ENCODE results near the gene LAMA3.
"Not testable (repeated sequence)": the region's sequence is repeated elsewhere in the genome, so short reads cannot be mapped to it uniquely, and the experiment has no call there.

Gene LAMA3

GRCh38 chr18:23733265-23733664, 44.0 kb downstream of the LAMA3 start:
- DNase-seq (ENCODE audit: low spot score) = not testable (repeated sequence)

GRCh38 chr18:23733895-23734294, 44.6 kb downstream of the LAMA3 start:
- DNase-seq (ENCODE audit: low spot score) = no peak

GRCh38 chr18:23735021-23735464, 45.8 kb downstream of the LAMA3 start:
- no peak for DNase-seq (ENCODE audit: low spot score)

GRCh38 chr18:23737578-23737977, 48.3 kb downstream of the LAMA3 start:
- DNase-seq (ENCODE audit: low spot score) = no peak

GRCh38 chr18:23738151-23738550, 48.9 kb downstream of the LAMA3 start:
- no peak for DNase-seq (ENCODE audit: low spot score)

- DNase-seq (ENCODE audit: low spot score) = no peak
Measured at GRCh38 chr18:23738575-23738974, 49.3 kb downstream of the LAMA3 start.

GRCh38 chr18:23740105-23740830, 51.0 kb downstream of the LAMA3 start:
- no peak for DNase-seq (ENCODE audit: low spot score)

- not testable (repeated sequence) for DNase-seq (ENCODE audit: low spot score)
Measured at GRCh38 chr18:23741967-23742366, 52.7 kb downstream of the LAMA3 start.

- no peak for DNase-seq (ENCODE audit: low spot score)
Measured at GRCh38 chr18:23743733-23744333, 54.6 kb downstream of the LAMA3 start.

- DNase-seq (ENCODE audit: low spot score) = no peak
Measured at GRCh38 chr18:23745366-23745765, 56.1 kb downstream of the LAMA3 start.

- DNase-seq (ENCODE audit: low spot score) = no peak
Measured at GRCh38 chr18:23746851-23747250, 57.6 kb downstream of the LAMA3 start.

GRCh38 chr18:23752363-23752762, 63.1 kb downstream of the LAMA3 start:
- no peak for DNase-seq (ENCODE audit: low spot score)

GRCh38 chr18:23752796-23753195, 63.5 kb downstream of the LAMA3 start:
- no peak for DNase-seq (ENCODE audit: low spot score)

- no peak for DNase-seq (ENCODE audit: low spot score)
Measured at GRCh38 chr18:23756590-23757436, 67.6 kb downstream of the LAMA3 start.

- DNase-seq (ENCODE audit: low spot score) = no peak
Measured at GRCh38 chr18:23757437-23757733, 68.1 kb downstream of the LAMA3 start.

- DNase-seq (ENCODE audit: low spot score) = no peak
Measured at GRCh38 chr18:23758281-23758680, 69.0 kb downstream of the LAMA3 start.

- DNase-seq (ENCODE audit: low spot score) = no peak
Measured at GRCh38 chr18:23761941-23762340, 72.7 kb downstream of the LAMA3 start.

GRCh38 chr18:23763343-23763742, 74.1 kb downstream of the LAMA3 start:
- DNase-seq (ENCODE audit: low spot score) = no peak

GRCh38 chr18:23765931-23766330, 76.7 kb downstream of the LAMA3 start:
- DNase-seq (ENCODE audit: low spot score) = no peak

GRCh38 chr18:23772327-23773024, 83.2 kb downstream of the LAMA3 start:
- no peak for DNase-seq (ENCODE audit: low spot score)

GRCh38 chr18:23776306-23776705, 87.1 kb downstream of the LAMA3 start:
- DNase-seq (ENCODE audit: low spot score) = no peak

- no peak for DNase-seq (ENCODE audit: low spot score)
Measured at GRCh38 chr18:23778828-23779227, 89.6 kb downstream of the LAMA3 start.
